DOHH2 (cell line): ENCODE results near the gene EHBP1L1.

ENCODE experiments used
- H3F3A ChIP-seq: fragments of 200-600 bp; sonication (generic), shearing (Covaris generic); 2 replicates; pipeline ENCODE4 v1.6.0; 2016; ENCODE audit warnings: antibody characterized with exemption, mild to moderate bottlenecking; ENCODE audit not compliant: control insufficient read depth, insufficient read depth
- H3K27ac ChIP-seq: fragments of 200-600 bp; sonication (generic); 2 replicates; pipeline ENCODE4 v1.5.1; 2014; ENCODE audit warnings: low read depth, mild to moderate bottlenecking, low read length, moderate library complexity
- H3K27me3 ChIP-seq: fragments of 200-600 bp; sonication (generic); 2 replicates; pipeline ENCODE4 v1.6.1; 2014; ENCODE audit warnings: mild to moderate bottlenecking, low read length, mixed read lengths; ENCODE audit not compliant: control insufficient read depth
- H3K36me3 ChIP-seq: fragments of 200-600 bp; sonication (generic); 2 replicates; pipeline ENCODE4 v1.6.1; 2014; ENCODE audit warnings: mild to moderate bottlenecking, low read length, moderate library complexity, mixed read lengths; ENCODE audit not compliant: control insufficient read depth
- H3K4me1 ChIP-seq: fragments of 200-600 bp; sonication (generic); 2 replicates; pipeline ENCODE4 v1.6.1; 2014; ENCODE audit warnings: mild to moderate bottlenecking, low read length, mixed read lengths; ENCODE audit not compliant: control insufficient read depth
- H3K4me2 ChIP-seq: fragments of 200-600 bp; sonication (generic); 2 replicates; pipeline ENCODE4 v1.6.0; 2014; ENCODE audit warnings: mild to moderate bottlenecking, low read length, moderate library complexity
- H3K4me3 ChIP-seq: fragments of 200-600 bp; sonication (generic); 2 replicates; pipeline ENCODE4 v1.5.1; 2014; ENCODE audit warnings: mild to moderate bottlenecking, low read length, mixed read lengths
- H3K79me2 ChIP-seq: fragments of 200-600 bp; sonication (generic); 2 replicates; pipeline ENCODE4 v1.6.1; 2014; ENCODE audit warnings: mild to moderate bottlenecking, low read length, mixed read lengths; ENCODE audit not compliant: control insufficient read depth
- H3K9me2 ChIP-seq: fragments of 200-600 bp; sonication (generic); replicated peaks from 2 replicates; pipeline ENCODE4 v1.6.1; 2014; ENCODE audit warnings: mild to moderate bottlenecking, low read length, mixed read lengths; ENCODE audit not compliant: control insufficient read depth
- H3K9me3 ChIP-seq: fragments of 200-600 bp; sonication (generic); 2 replicates; pipeline ENCODE4 v1.6.1; 2014; ENCODE audit warnings: antibody characterized with exemption, low read length, mixed read lengths; ENCODE audit not compliant: control insufficient read depth, insufficient read depth
- H4K20me1 ChIP-seq: fragments of 200-600 bp; sonication (generic); 2 replicates; pipeline ENCODE4 v1.6.0; 2014; ENCODE audit warnings: low read depth, mild to moderate bottlenecking, antibody characterized with exemption, low read length, moderate library complexity; ENCODE audit not compliant: control insufficient read depth, insufficient read depth
- EZH2phosphoT487 ChIP-seq: fragments of 200-600 bp; sonication (generic); IDR thresholded peaks from 2 replicates; pipeline ENCODE4 v1.6.1; 2017; ENCODE audit warnings: borderline replicate concordance, mild to moderate bottlenecking, antibody characterized with exemption, low read length, moderate library complexity, mixed read lengths
- TF ChIP-seq, protein P1 (sequence below): fragments of 200-600 bp; sonication (generic); IDR thresholded peaks from one replicate; pipeline ENCODE4 v1.5.1; 2014; ENCODE audit warnings: antibody characterized with exemption, mild to moderate bottlenecking, low read depth, low read length; ENCODE audit not compliant: poor library complexity, severe bottlenecking

Gene EHBP1L1

DNA sequence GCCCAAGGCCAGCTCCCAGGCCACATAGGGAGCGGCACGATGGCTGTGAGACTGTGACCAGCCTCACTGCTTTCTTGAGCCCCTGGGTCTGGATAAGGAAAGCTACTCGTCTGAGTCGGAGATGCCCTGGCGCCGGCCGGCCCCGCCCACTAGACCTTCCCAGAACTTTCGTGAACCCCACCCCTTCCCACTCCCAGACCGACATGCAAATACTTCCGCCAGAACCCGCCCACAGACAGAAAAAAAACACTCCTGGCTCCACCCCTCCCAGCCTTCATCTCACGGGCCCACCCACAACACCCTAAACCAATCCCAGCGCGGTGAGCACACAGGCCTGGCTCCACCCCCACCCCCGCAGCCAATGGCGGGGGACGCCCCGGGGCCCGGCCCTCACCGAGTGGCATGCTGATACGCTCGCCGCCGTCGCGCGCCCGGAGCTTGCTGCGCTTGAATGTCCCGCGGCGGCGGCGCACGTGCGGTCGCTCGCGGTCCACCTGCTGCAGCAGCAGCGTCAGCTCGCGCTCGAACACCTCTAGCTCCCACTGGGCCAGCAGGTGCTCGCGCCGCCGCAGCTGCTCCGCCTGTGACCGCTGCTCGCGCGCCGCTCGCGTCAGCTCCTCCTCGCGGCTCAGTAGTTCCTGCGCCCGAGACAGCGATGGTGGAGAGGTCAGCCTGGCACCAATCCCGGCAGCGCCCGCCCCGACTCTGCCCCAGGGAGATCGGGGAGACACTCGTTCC lies 31.2 kb downstream of the EHBP1L1 start:
- Histone ChIP-seq H3F3A (no peaks in the 10 kb centered on the region), H4K20me1 (no peaks in the 10 kb centered on the region), H3K4me3 (no peak overlapping the region), H3K4me1 (peaks cover 28% of the 10 kb centered on the region), H3K27ac (no peak overlapping the region), H3K4me2 (no peak overlapping the region), H3K79me2 (peaks cover 23% of the 10 kb centered on the region), H3K27me3 (no peaks in the 10 kb centered on the region), H3K9me2 (no peaks in the 10 kb centered on the region), H3K9me3 (no peaks in the 10 kb centered on the region), H3K36me3 (peaks cover 62% of the 10 kb centered on the region)
- TF ChIP-seq, protein P1, sequence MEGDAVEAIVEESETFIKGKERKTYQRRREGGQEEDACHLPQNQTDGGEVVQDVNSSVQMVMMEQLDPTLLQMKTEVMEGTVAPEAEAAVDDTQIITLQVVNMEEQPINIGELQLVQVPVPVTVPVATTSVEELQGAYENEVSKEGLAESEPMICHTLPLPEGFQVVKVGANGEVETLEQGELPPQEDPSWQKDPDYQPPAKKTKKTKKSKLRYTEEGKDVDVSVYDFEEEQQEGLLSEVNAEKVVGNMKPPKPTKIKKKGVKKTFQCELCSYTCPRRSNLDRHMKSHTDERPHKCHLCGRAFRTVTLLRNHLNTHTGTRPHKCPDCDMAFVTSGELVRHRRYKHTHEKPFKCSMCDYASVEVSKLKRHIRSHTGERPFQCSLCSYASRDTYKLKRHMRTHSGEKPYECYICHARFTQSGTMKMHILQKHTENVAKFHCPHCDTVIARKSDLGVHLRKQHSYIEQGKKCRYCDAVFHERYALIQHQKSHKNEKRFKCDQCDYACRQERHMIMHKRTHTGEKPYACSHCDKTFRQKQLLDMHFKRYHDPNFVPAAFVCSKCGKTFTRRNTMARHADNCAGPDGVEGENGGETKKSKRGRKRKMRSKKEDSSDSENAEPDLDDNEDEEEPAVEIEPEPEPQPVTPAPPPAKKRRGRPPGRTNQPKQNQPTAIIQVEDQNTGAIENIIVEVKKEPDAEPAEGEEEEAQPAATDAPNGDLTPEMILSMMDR, result no peak
- TF ChIP-seq EZH2phosphoT487, result no peak

DNA sequence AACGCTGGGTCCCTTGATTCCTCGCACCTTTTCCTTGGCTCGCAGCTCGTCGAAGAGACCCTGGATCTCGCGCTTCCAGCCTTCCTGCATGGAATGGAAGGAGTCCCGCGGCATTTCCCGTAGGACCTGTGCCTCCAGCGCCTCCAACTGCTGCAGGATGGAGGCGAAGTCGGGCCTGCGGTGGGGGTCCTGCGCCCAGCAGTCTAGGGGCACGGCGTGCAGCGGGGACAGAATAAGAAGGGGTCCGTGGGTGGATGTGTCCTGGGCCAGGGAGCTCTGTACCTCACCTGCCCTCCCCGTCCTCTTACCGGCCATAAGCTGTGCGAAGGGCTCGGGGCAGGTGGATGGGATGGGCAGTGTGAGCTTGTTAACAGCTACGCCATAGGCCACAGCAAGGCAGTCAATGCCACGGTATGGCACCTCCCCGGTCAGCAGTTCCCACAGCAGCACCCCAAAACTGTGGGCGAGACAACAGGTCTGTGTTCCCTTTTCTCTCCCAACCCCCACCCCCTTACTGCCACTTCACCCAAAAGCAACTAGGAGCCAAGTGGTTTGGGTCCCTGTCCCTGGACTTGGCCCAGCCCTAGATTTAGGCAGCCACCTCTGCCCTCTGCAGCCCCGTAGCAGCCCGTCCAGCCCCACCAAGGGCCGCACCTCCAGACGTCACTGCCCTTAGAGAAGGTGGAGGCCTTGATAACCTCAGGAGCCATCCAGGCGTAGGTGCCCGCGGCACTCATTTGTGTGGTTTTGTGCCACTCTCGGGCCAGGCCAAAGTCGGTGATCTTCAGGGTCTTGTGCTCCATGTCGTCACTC lies 32.0 kb downstream of the EHBP1L1 start:
- no peak for TF ChIP-seq EZH2phosphoT487
- TF ChIP-seq, protein P1, result no peak
- Histone ChIP-seq H3K4me3 (no peak overlapping the region), H3K4me2 (no peak overlapping the region), H3K79me2 (peaks cover 30% of the 10 kb centered on the region), H3K9me2 (no peaks in the 10 kb centered on the region), H3K27ac (no peak overlapping the region), H3K4me1 (peaks cover 34% of the 10 kb centered on the region), H3F3A (no peaks in the 10 kb centered on the region), H3K27me3 (no peaks in the 10 kb centered on the region), H4K20me1 (no peaks in the 10 kb centered on the region), H3K36me3 (peaks cover 68% of the 10 kb centered on the region), H3K9me3 (no peaks in the 10 kb centered on the region)

DNA sequence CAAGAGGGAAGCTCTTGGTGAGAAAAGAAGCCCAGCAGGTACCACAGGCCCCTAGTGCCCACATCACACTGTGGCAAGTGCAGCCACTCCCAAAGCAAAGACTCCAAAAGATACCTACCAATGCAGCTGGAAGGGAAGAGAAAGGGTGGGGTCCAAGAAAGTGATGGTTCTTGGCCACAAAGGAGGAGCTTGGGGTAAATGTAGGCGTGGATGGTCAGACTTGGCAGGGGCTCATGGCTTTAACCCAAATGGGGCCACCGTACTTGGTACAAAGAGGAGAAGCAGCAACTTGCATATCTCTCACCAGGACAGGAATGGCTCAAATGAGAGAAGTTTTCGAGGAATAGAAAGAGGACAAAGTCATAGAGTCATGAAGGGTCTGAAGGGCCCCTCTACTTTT lies 33.4 kb downstream of the EHBP1L1 start:
- no peaks in the 10 kb centered on the region for H3F3A ChIP-seq
- peaks cover 64% of the 10 kb centered on the region for H3K36me3 ChIP-seq
- peaks cover 32% of the 10 kb centered on the region for H3K4me1 ChIP-seq
- no peak overlapping the region for H3K4me2 ChIP-seq
- no peaks in the 10 kb centered on the region for H3K9me2 ChIP-seq
- H4K20me1 ChIP-seq, result no peaks in the 10 kb centered on the region
- H3K27ac ChIP-seq, result no peak overlapping the region
- peaks cover 44% of the 10 kb centered on the region for H3K79me2 ChIP-seq
- H3K27me3 ChIP-seq, result no peaks in the 10 kb centered on the region
- no peak overlapping the region for H3K4me3 ChIP-seq
- H3K9me3 ChIP-seq, result no peaks in the 10 kb centered on the region
- TF ChIP-seq, protein P1, result no peak
- no peak for TF ChIP-seq EZH2phosphoT487
